GM12872 (cell line): ENCODE results near the gene ARMC7.

Experiments
- CTCF ChIP-seq: IDR thresholded peaks from 3 replicates; pipeline ENCODE4 v1.5.1; 2011; ENCODE audit warnings: low read depth, mild to moderate bottlenecking, low read length, moderate library complexity; ENCODE audit not compliant: insufficient read depth

The ARMC7 gene

GRCh38 chr17:75144816-75145512, 35.2 kb downstream of the ARMC7 start:
- TF ChIP-seq CTCF: no peak

- no peak for TF ChIP-seq CTCF
Measured at GRCh38 chr17:75146592-75146991, 36.8 kb downstream of the ARMC7 start.

- no peak for TF ChIP-seq CTCF
Measured at GRCh38 chr17:75147878-75148546, 38.2 kb downstream of the ARMC7 start.

- TF ChIP-seq CTCF: no peak
Measured at GRCh38 chr17:75151930-75152329, 42.2 kb downstream of the ARMC7 start.

- no peak for TF ChIP-seq CTCF
Measured at GRCh38 chr17:75152523-75152921, 42.8 kb downstream of the ARMC7 start.

- TF ChIP-seq CTCF: no peak
Measured at GRCh38 chr17:75152922-75153779, 43.4 kb downstream of the ARMC7 start.

- TF ChIP-seq CTCF: no peak
Measured at GRCh38 chr17:75153780-75154194, 44.0 kb downstream of the ARMC7 start.
